Fibroblast of villous mesenchyme (primary cell): ENCODE results near the gene SLC36A4. TPM values are rescaled to one million over a fixed set of nuclear protein-coding genes. Genes with fewer than 3 reads are reported as not detected.
"Not testable (repeated sequence)": the region's sequence is repeated elsewhere in the genome, so short reads cannot be mapped to it uniquely, and the experiment has no call there.

Experiments used
- DNase-seq: peaks from one replicate; pipeline ENCODE4 v3.0.0-alpha.2; 2010; ENCODE audit warnings: low read depth
- H3K4me3 ChIP-seq: 2 replicates; pipeline ENCODE4 v1.5.1; 2011; ENCODE audit warnings: low read depth, mild to moderate bottlenecking, low read length
- CTCF ChIP-seq: IDR thresholded peaks from 2 replicates; pipeline ENCODE4 v1.5.1; 2012; ENCODE audit warnings: low read depth, mild to moderate bottlenecking, low read length; ENCODE audit not compliant: insufficient read depth
- total RNA-seq: library from RNA; depleted of rRNA; stranded (reverse); fragments of >200 nt; gene quantifications from 2 replicates; pipeline ENCODE4 v1.2.3, GENCODE V29; 2012

The SLC36A4 gene
- 11.9 and 13.4 TPM in 2 replicates for total RNA-seq

- no peak for TF ChIP-seq CTCF
- H3K4me3 ChIP-seq, result peak within 1 kb of the TSS; percentile 83
- DNase-seq, result peak; percentile 98
Observed at GRCh38 chr11:93197380-93198214, at the start of gene SLC36A4. TSS of gene SLC36A4 (minus strand) at chr11:93197991. CDS start at chr11:93197832, 159 bp downstream.

GRCh38 chr11:93246790-93247189 is 49.0 kb upstream of the SLC36A4 start:
- H3K4me3 ChIP-seq, DNase-seq: not testable (repeated sequence)

GRCh38 chr11:93244018-93244417 is 46.2 kb upstream of the SLC36A4 start:
- no peak for DNase-seq
- TF ChIP-seq CTCF, result no peak

GRCh38 chr11:93239966-93240365 is 42.2 kb upstream of the SLC36A4 start:
- TF ChIP-seq CTCF, result no peak
- H3K4me3 ChIP-seq, result no peak overlapping the region

More at GRCh38 chr11:93244018-93244417, 46.2 kb upstream of the SLC36A4 start:
- H3K4me3 ChIP-seq, result no peak overlapping the region

GRCh38 chr11:93238956-93239355 is 41.2 kb upstream of the SLC36A4 start:
- H3K4me3 ChIP-seq, result no peak overlapping the region
- no peak for DNase-seq
- no peak for TF ChIP-seq CTCF

More at GRCh38 chr11:93239966-93240365, 42.2 kb upstream of the SLC36A4 start:
- no peak for DNase-seq

- TF ChIP-seq CTCF, result peak; percentile 64
- no peak overlapping the region for H3K4me3 ChIP-seq
- DNase-seq, result peak; percentile 38
Observed at GRCh38 chr11:93236741-93237675, 39.2 kb upstream of the SLC36A4 start.
